ELF-1 (cell line): ENCODE data around the gene PRR11.
"Not testable (repeated sequence)": the region's sequence is repeated elsewhere in the genome, so short reads cannot be mapped to it uniquely, and the experiment has no call there.

Source experiments
- DNase-seq: peaks from one replicate; pipeline ENCODE4 v3.0.0-alpha.2; 2016; ENCODE audit warnings: low read depth, low spot score

The PRR11 gene

GRCh38 chr17:59219992-59220327, 64.4 kb downstream of the PRR11 start:
- DNase-seq, result no peak

DNA sequence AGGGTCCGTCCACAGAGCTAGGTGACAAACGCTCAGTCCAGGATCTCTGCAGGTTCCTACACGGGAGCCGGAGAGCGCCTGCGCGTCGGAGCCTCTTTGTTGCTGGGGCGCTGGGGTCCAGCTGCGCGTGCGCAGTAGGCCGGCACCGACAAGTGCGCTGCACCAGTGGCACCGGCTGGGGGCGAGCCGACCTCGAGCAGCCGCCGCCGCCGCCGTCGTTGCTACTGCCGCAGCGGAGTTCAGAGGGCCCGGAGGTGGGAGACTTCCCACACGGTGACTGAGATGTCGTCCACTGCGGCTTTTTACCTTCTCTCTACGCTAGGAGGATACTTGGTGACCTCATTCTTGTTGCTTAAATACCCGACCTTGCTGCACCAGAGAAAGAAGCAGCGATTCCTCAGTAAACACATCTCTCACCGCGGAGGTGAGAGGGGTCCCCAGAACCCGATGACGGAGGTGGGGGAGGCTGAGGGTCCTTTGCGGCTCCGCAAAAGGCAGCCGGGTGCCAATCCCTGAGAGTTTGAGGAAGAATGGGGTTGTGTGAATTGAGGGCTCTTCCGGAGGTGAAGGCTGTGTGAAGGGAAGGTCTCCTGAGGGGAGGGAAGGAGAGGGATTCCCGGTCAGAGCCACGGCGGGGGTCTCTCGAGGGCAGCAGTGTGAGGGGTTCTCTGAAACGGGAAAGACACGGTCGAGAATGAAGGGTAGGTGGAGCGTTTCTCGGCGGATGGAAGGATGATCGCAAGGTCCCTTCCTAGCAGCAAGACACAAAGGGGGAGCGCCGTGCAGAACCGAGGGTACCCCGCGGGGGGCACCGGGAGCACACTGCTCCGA, 65.0 kb downstream of the PRR11 start, which contains the start of gene GDPD1:
Gene GDPD1, plus strand, starts transcription at position 184 of the 831 bp plus-strand sequence. Its CDS starts 99 bp downstream, at position 283.
- DNase-seq, result peak; percentile 98

GRCh38 chr17:59221159-59221847, 65.8 kb downstream of the PRR11 start:
- DNase-seq, result no peak

- DNase-seq, result no peak
These were observed 68.3 kb downstream of the PRR11 start for GRCh38 chr17:59223813-59224212.

GRCh38 chr17:59228588-59228987, 73.0 kb downstream of the PRR11 start:
- DNase-seq, result not testable (repeated sequence)

- DNase-seq, result no peak
These were observed 75.2 kb downstream of the PRR11 start for GRCh38 chr17:59230764-59231163.

DNA sequence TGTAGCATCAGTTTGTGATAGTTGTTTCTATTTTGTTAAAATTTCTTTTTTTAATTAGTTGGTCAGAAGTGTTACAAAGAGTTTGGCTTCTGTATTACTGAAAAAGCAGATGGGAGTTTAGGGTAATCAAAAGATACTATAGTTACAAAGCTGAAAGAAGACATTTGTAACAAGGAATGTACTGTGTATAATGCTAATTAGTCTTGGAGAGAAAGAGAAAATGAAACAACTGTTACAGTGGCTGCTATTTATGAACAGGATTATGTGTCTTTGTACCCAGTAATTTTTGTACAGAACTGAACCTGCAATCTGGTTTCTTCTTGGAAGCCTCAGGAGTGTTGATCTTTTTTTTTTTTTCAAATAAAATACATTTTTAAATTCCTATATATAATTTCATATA, 79.1 kb downstream of the PRR11 start:
- DNase-seq, result no peak

- DNase-seq, result no peak
These were observed 83.4 kb downstream of the PRR11 start for GRCh38 chr17:59238906-59239305.

- no peak for DNase-seq
These were observed 88.5 kb downstream of the PRR11 start for GRCh38 chr17:59244081-59244480.
